GM18499 (cell line): ENCODE data around the gene WNT8B.

Experiments used
- ATAC-seq: cut with Tn5 transposase; IDR thresholded peaks from one replicate; pipeline ENCODE4 v1.9.1; 2021; ENCODE audit warnings: moderate number of reproducible peaks; ENCODE audit not compliant: insufficient read depth, unreplicated experiment

WNT8B gene

DNA sequence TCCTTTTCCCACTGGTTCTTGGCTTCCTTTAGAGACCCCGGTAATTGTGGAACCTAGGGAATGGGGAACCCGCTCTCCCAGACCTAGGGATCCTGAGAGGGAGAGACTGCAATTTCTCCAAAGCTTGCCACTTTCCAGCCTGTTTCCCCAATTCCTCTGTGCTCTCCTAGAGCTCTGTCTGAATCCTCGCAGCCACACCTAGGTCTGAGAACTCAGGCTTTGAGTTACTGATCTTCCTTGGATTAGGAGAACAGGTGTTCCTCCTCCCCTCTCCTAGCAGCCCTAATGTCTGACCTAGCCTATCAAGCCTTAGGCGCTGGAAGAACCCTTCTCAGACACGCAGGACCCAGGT is 20.0 kb downstream of the WNT8B start:
- no peak for ATAC-seq

- ATAC-seq = no peak
Measured at GRCh38 chr10:100483876-100484666, 21.3 kb downstream of the WNT8B start.

DNA sequence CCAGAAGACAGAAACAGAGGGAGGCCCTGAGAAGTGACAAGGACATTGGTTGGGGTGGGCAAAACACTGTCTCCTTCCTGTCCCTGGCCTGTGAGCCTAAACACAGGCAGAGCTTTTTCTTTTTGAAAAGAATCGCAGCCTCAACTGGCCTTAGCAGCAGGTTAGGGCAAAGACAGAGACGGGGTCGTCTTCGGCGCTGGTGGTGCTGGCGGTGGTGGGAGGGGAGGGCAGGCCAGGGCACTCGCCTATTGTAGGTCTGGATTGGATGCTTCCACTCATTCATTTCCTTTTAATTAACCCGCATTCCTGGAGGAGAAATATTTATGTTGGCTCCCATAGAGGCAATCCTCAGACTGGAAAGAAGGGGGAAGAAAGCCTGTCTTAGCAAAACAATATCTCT is 22.6 kb downstream of the WNT8B start:
- no peak for ATAC-seq

GRCh38 chr10:100485801-100486495 is 23.1 kb downstream of the WNT8B start:
- ATAC-seq = no peak

GRCh38 chr10:100487529-100487928 is 24.7 kb downstream of the WNT8B start:
- no peak for ATAC-seq

DNA sequence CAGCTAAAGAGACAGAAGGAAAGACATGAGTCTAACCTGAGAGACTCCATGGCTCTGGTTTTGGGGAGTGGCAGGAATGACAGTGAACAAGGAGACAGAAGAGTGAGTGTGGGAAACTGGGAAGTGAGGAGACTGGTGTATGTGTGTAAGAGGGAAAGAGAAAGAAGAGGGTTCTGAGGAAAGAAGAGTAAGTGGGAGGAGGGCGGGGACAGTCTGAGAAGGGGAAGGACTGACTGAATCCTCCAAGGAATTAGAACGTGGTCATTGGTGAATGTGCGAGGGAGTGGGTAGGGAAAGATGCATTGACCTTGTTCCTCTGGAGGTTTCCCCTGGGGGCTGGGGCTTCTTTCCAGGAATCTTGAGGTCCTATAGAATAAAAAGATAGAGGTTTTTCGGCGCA is 26.6 kb downstream of the WNT8B start:
- ATAC-seq = no peak

- no peak for ATAC-seq
Measured at GRCh38 chr10:100490531-100490930, 27.7 kb downstream of the WNT8B start.

DNA sequence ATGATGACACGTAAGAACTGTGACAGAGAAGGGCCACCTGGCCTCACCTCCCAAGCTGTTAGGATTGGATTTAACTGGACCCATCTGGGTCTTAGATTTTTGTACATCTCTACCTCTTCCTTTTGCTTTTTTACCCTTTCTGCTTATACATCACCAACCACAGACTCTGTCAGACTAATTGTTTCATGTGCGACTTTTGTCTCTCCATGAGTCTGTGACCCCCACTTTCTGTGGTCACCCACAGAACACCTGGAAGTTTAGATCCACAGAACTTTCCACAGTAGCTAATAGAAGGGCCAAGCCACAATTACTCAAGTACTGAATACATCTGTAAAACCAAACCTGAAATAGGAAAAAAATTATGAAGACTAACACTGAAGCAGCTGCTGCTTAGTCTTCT is 33.8 kb downstream of the WNT8B start:
- no peak for ATAC-seq

DNA sequence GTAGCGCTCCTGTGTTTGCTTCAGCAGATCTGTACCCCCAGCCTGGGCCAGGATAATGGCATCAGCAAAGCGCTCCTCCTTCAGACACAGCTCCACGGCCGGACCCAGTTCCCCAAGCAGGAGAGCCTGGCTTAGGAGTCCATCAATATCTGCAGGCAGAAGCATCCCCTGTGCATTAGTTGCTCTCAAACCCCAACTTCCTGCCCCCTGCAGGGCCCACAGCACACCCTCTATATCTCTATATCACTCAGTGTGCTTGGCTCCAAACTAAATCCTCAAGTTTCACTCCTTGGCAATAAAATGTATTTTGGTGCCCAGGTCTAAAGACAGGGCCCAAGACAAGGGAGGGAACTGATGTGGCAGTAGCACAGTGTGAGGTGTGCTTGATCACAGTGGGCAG is 35.2 kb downstream of the WNT8B start:
- no peak for ATAC-seq

- ATAC-seq = no peak
Measured at GRCh38 chr10:100501423-100501822, 38.6 kb downstream of the WNT8B start.

DNA sequence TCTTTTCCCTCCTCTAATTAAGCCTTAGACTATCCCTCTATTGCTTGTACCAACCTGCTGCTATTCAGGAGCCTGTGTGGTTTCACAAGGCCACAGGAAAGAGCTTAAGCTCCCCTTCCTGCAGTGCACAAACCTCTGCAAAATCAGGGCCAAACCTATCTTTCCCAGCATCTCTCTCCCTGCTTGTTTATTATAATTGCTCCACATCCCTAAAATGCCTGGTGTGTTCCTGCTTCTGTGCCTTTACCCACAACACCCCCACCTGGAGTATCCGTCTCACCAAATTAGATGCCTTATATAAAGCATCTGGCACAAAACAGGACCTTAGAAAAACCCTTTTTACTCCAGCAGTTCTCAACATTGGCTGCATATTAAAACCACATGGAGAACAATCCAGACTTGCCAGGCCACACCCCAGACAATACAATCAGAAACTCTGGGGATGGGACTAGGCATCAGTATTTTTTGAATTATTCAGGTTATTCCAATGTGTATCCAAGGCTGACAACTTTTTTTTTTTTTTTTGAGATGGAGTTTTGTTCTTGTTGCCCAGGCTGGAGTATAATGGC is 40.2 kb downstream of the WNT8B start:
- ATAC-seq = no peak

- ATAC-seq = no peak
Measured at GRCh38 chr10:100504096-100504495, 41.3 kb downstream of the WNT8B start.

DNA sequence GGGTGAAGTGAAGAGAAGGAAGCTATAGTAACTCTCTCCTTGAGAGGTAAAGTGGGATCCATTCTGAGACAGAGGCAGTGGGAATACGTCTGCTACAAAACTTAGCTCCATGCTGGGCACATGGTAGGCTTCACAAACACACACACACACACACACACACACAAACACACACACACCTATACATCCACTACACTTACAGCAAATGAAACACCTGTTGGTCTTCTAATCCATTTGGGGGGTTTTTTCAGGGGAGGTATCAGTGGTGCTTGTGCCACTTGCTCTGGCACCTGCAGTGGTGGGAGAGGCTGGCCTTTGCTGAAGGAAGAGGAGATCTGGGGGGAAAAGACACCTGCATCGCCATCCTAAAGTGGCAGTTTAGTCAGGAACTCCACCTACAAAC is 42.4 kb downstream of the WNT8B start:
- no peak for ATAC-seq

DNA sequence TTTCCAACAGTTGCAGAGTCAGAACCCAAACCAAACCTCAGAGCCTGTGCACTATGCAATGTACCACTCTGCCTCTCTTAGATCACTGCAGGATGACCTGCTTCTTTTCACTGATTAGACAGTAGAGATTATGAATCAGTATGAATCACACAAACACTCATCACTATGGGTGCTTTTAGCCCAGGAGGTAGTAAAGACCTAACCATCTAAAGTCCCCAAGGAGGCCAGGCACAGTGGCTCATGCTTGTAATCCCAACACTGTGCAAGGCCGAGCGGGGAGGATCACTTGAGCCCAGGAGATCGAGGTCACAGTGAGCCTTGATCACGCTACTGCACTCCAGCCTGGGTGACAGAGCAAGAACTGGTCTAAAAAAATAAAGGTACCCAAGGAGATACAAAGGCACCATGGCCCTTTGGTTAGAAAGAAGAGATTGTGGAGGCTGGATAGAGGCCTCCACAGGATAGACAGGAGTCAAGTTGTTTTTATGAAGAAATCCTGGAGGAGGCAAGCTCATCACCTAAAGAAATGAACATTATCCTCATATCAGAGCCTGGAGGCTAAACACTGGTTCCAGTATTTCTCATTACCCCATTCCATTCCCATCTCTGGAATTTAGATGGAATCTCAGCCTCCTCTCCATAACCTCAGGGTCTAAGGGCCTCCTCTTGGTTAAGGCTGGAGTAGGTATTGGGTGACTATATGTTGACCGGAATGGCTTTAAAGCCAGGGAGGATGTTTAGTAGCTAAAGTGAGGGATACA is 44.0 kb downstream of the WNT8B start:
- ATAC-seq = no peak

DNA sequence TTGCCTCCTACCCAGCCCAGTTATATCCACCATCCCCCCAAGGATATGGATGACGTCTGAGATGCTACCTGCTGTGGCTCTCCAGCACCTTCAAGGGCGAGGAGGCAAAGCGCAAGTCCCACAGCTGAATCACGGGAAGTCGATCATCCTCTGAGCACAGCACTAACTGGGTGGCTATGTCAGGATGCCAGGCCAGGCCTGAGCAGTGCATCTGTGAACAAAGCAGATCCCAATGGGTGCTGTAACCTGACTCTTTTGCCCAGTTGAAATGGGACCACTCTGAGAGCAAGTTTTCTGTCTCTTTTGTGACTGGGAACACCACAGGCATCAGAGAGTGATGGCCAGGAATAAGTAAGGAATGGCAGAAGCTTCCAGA is 44.5 kb downstream of the WNT8B start:
- ATAC-seq = no peak

DNA sequence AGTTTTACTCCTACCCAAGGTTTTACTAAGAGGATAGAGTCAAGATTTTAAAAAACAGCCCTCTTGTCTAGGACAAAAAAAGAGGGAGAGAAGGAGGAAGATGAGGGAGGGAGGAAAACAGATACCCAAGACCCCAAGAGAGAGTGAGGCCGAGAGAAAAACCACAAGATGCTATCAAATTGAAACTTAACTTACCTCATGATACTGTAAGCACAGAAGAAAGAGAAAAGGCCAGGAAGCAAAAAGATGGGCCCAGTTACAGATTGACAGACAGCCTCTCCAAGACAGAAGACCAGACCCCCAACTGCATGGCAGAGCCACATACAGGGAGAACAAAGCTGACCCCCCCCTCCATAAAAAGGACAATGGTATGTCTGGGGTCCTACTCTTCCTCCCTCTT is 45.5 kb downstream of the WNT8B start:
- ATAC-seq = no peak

- no peak for ATAC-seq
Measured at GRCh38 chr10:100508691-100509150, 45.9 kb downstream of the WNT8B start.

- no peak for ATAC-seq
Measured at GRCh38 chr10:100509241-100509840, 46.5 kb downstream of the WNT8B start.

DNA sequence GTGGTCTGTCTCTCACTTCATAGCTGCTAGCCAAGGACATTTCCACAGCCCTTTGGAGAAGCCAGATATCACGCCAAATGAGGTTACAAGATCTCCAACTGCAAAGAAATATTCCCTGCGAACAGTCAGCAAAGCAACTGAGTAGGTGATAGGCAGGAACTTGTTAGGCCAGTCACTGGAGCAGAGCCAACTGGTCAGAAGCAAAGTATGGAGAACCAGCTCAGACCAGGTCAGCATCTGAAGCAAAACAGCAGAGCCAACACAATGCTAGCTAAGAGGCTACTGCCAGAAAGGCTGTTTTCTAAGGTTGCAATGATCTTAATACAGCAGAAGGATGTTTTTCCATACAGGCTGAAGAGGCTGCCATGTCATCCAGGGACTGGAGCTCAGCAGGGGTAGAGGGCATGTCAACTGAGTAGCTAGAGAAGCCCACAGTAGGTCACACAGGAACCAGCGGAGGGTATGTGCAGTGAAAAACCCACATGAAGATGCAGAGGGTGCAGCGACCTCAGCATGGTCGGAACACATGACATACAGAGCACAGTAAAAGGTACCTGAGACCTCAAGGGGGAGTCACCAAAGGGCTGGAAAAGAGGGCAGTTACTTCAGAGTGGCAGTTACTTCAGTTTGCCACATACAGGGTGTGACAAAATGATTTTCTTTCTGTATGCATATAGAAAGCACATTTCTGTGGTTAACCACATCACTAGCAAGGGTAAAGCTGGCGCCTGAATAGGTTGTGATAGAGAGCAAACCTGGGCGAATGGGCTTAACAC is 47.9 kb downstream of the WNT8B start:
- ATAC-seq = no peak

GRCh38 chr10:100515612-100516011 is 52.8 kb downstream of the WNT8B start:
- ATAC-seq = no peak
